Osteoblast (primary cell): ENCODE results near the gene KCTD10. TPM values are rescaled to one million over a fixed set of nuclear protein-coding genes. Genes with fewer than 3 reads are reported as not detected.

Source experiments
- DNase-seq: peaks from one replicate; pipeline ENCODE4 v3.0.0; 2011; ENCODE audit warnings: low spot score, mixed read lengths; ENCODE audit not compliant: insufficient read length; ENCODE audit errors: missing footprints
- H2AFZ ChIP-seq: 2 replicates; pipeline ENCODE4 v1.6.0; 2011; ENCODE audit warnings: mild to moderate bottlenecking, low read length
- H3K27ac ChIP-seq: 2 replicates; pipeline ENCODE4 v1.5.1; 2011; ENCODE audit warnings: mild to moderate bottlenecking, low read depth, low read length, moderate library complexity
- H3K27me3 ChIP-seq: 2 replicates; pipeline ENCODE4 v1.6.0; 2012; ENCODE audit warnings: mild to moderate bottlenecking, control low read depth, inconsistent platforms, low read length, moderate library complexity; ENCODE audit not compliant: insufficient read depth
- H3K36me3 ChIP-seq: 2 replicates; pipeline ENCODE4 v1.5.1; 2011; ENCODE audit warnings: mild to moderate bottlenecking, low read length, control low read depth, moderate library complexity; ENCODE audit not compliant: insufficient read depth
- H3K4me1 ChIP-seq: 2 replicates; pipeline ENCODE4 v1.5.1; 2011; ENCODE audit warnings: mild to moderate bottlenecking, low read length, control low read depth, moderate library complexity; ENCODE audit not compliant: insufficient read depth
- H3K4me2 ChIP-seq: 2 replicates; pipeline ENCODE4 v1.6.0; 2011; ENCODE audit warnings: mild to moderate bottlenecking, low read length; ENCODE audit not compliant: insufficient read depth
- H3K4me3 ChIP-seq: fragments of 200-600 bp; sonication (generic); 3 replicates; pipeline ENCODE4 v1.5.1; 2012; ENCODE audit warnings: mild to moderate bottlenecking, low read length, inconsistent platforms; ENCODE audit not compliant: insufficient read depth
- H3K79me2 ChIP-seq: 2 replicates; pipeline ENCODE4 v1.6.0; 2012; ENCODE audit warnings: mild to moderate bottlenecking, low read length, control low read depth, inconsistent platforms; ENCODE audit not compliant: insufficient read depth
- H3K9me3 ChIP-seq: 2 replicates; pipeline ENCODE4 v1.5.1; 2011; ENCODE audit warnings: low read depth, low read length, control low read depth
- H4K20me1 ChIP-seq: 2 replicates; pipeline ENCODE4 v1.6.0; 2012; ENCODE audit warnings: mild to moderate bottlenecking, low read length, control low read depth; ENCODE audit not compliant: insufficient read depth
- total RNA-seq: library from RNA; depleted of rRNA; stranded (reverse); fragments of >200 nt; gene quantifications from 2 replicates; pipeline ENCODE4 v1.2.3, GENCODE V29; 2012
- TF ChIP-seq, protein P1 (sequence below): IDR thresholded peaks from 2 replicates; pipeline ENCODE4 v1.5.1; 2011; ENCODE audit warnings: mild to moderate bottlenecking, low read depth, low read length, moderate library complexity; ENCODE audit errors: extremely low read depth

Gene KCTD10
- total RNA-seq, 1 donor, result 102 TPM

DNA sequence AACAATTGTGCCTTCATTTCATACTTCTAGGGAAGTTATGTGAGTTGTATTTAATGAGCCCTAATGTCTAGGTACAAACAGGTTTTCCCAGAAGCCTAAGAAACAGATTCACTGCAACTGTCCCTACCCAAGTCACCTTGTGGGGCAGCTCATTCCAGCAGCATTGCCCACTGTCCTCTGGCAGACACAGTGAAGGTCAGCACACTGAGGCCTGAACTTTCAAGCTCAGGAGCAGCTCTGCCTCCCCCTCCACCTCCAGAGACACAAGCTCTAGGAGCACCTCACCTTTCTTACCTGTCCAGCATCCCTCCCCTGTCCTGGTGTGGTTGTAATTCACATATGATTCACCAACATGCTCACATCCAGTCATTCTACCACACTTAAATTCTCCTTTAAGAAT is 16.0 kb upstream of the KCTD10 start:
- no peaks in the 10 kb centered on the region for H3K9me3 ChIP-seq
- no peak overlapping the region for H3K4me3 ChIP-seq
- H3K27me3 ChIP-seq, result no peaks in the 10 kb centered on the region
- H3K36me3 ChIP-seq, result peaks cover 57% of the 10 kb centered on the region
- H4K20me1 ChIP-seq, result no peaks in the 10 kb centered on the region
- TF ChIP-seq, protein P1, sequence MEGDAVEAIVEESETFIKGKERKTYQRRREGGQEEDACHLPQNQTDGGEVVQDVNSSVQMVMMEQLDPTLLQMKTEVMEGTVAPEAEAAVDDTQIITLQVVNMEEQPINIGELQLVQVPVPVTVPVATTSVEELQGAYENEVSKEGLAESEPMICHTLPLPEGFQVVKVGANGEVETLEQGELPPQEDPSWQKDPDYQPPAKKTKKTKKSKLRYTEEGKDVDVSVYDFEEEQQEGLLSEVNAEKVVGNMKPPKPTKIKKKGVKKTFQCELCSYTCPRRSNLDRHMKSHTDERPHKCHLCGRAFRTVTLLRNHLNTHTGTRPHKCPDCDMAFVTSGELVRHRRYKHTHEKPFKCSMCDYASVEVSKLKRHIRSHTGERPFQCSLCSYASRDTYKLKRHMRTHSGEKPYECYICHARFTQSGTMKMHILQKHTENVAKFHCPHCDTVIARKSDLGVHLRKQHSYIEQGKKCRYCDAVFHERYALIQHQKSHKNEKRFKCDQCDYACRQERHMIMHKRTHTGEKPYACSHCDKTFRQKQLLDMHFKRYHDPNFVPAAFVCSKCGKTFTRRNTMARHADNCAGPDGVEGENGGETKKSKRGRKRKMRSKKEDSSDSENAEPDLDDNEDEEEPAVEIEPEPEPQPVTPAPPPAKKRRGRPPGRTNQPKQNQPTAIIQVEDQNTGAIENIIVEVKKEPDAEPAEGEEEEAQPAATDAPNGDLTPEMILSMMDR, result no peak
- no peak for DNase-seq
- no peaks in the 10 kb centered on the region for H3K4me1 ChIP-seq
- H3K79me2 ChIP-seq, result no peaks in the 10 kb centered on the region
- H2AFZ ChIP-seq, result no peak overlapping the region
- H3K27ac ChIP-seq, result no peak overlapping the region
- no peak overlapping the region for H3K4me2 ChIP-seq

DNA sequence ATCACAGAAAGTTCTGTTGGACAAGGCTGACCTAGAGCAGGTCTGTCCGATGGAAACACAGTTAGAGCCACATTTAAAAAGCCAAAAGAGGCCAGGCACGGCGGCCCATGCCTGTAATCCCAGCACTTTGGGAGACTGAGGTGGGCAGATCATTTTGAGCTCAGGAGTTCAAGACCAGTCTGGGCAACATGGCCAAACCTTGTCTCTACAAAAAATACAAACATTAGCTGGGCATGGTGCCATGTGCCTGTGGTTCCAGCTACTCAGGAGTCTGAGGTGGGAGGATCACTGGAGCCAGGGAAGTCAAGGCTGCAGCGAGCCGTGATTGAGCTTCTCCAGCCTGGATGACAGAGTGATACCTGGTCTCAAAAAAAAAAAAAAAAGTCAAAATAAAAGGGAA is 15.3 kb upstream of the KCTD10 start:
- H2AFZ ChIP-seq, result no peak overlapping the region
- H3K9me3 ChIP-seq, result no peaks in the 10 kb centered on the region
- no peaks in the 10 kb centered on the region for H3K4me1 ChIP-seq
- H3K79me2 ChIP-seq, result no peaks in the 10 kb centered on the region
- no peak for DNase-seq
- TF ChIP-seq, protein P1, result no peak
- no peak overlapping the region for H3K4me3 ChIP-seq
- H3K27me3 ChIP-seq, result no peaks in the 10 kb centered on the region
- H3K36me3 ChIP-seq, result peaks cover 58% of the 10 kb centered on the region
- H3K27ac ChIP-seq, result no peak overlapping the region
- H3K4me2 ChIP-seq, result no peak overlapping the region
- no peaks in the 10 kb centered on the region for H4K20me1 ChIP-seq

DNA sequence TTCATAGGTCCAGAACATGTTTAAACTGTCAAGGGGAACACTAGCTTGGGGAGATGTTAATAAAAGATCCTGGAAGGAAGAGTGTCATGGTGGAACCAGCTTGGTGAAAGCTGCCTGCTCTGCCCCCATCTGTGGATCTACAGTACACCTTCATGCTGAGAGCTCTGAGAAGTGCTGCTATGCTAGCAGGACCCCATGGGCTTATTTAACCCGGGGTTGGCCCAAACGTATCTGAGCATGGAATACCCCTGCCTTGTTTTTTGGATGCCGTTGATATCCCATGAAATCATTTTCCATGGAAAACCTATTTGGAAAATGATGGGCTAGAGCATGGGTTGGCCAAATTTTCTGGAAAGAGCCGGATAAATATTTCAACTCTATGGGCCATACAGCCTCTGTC is 14.6 kb upstream of the KCTD10 start:
- TF ChIP-seq, protein P1, result no peak
- no peaks in the 10 kb centered on the region for H3K9me3 ChIP-seq
- no peak overlapping the region for H3K27ac ChIP-seq
- H3K4me3 ChIP-seq, result no peak overlapping the region
- H3K4me2 ChIP-seq, result no peak overlapping the region
- H3K27me3 ChIP-seq, result no peaks in the 10 kb centered on the region
- peaks cover 65% of the 10 kb centered on the region for H3K36me3 ChIP-seq
- H2AFZ ChIP-seq, result no peak overlapping the region
- H4K20me1 ChIP-seq, result no peaks in the 10 kb centered on the region
- H3K79me2 ChIP-seq, result no peaks in the 10 kb centered on the region
- DNase-seq, result no peak
- H3K4me1 ChIP-seq, result no peaks in the 10 kb centered on the region

DNA sequence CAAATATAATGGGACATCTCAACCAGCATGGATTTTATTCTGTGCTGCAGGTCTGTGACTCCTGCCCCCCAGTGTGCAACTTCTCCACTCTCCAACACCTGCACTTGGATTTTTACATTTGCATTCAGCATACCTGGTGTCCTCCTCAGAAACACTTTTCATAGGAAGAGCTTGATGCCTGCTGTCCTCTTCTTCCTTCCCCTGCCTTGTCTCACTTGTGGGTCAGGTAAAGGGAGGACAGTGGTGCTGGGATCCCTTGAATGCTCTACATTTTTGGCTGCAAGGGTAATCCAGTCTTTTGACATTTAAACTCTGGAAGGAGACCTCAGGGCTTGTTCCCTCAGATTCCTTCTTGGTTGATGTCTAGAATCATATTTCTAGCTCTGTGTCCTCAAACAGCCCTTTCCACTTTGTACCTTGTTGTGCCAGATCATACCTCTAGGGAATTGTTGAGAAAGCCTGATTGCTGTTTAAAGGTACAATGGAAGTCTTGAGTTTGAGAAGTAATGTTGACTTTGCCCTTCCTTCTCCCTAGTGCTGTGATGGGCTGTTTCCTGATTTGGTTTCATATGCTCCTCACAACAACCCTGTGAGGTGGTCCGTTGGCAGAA is 13.0 kb upstream of the KCTD10 start:
- Histone ChIP-seq H3K79me2 (no peaks in the 10 kb centered on the region), H3K4me1 (no peaks in the 10 kb centered on the region), H3K36me3 (peaks cover 82% of the 10 kb centered on the region), H3K27ac (no peak overlapping the region), H2AFZ (no peak overlapping the region), H3K4me2 (no peak overlapping the region), H4K20me1 (no peaks in the 10 kb centered on the region), H3K27me3 (no peaks in the 10 kb centered on the region), H3K9me3 (no peaks in the 10 kb centered on the region), H3K4me3 (no peak overlapping the region)
- TF ChIP-seq, protein P1, result no peak
- DNase-seq, result no peak
